Measurements from ENCODE around the gene PNPLA1. TPM values are rescaled to one million over a fixed set of nuclear protein-coding genes. Genes with fewer than 3 reads are reported as not detected.

PNPLA1 gene
- total and polyA plus RNA-seq, 10 of the 15 experiments (the other 5 are each of a cell fraction or from before 2014, with no cell fraction given) = 0.04 TPM; not detected in 9

GRCh38 chr6:36355819-36356218 lies 86.0 kb downstream of the PNPLA1 start (continued):
- TF ChIP-seq EP300 (IDR thresholded peaks at IDR 0.05; ENCODE audit: borderline replicate concordance in 1 of 2, control insufficient read depth in 1 of 2, low read depth in 2 of 2, low read length in 2 of 2) = peak in 1 of 2 experiments; percentile 12; a peak in 1 of 4 replicates
- no peak for TF ChIP-seq JUND (IDR thresholded peaks at IDR 0.05; ENCODE audit: low read depth, low read length)
- no peak for TF ChIP-seq TAF1 (IDR thresholded peaks at IDR 0.05; ENCODE audit: borderline replicate concordance, low read depth, low read length)
- TF ChIP-seq E2F4 (IDR thresholded peaks at IDR 0.05; ENCODE audit: low read depth, low read length) = no peak
- TF ChIP-seq BCL11A (IDR thresholded peaks at IDR 0.05; ENCODE audit: low read depth, low read length) = peak; percentile 74
- TF ChIP-seq IRF4 (IDR thresholded peaks at IDR 0.05; ENCODE audit: low read depth, low read length) = peak; percentile 55; the same call in 1 of the 2 replicates
- TF ChIP-seq NKRF (conservative IDR thresholded peaks at IDR 0.05) = no peak
- no peak for TF ChIP-seq IRF5 (IDR thresholded peaks at IDR 0.05; ENCODE audit: borderline replicate concordance)
- no peak for TF ChIP-seq CREB1 (IDR thresholded peaks at IDR 0.05; ENCODE audit: low read depth)
- TF ChIP-seq PML (IDR thresholded peaks at IDR 0.05; ENCODE audit: low read length) = no peak
- no peak for TF ChIP-seq SMC3 (IDR thresholded peaks at IDR 0.05; ENCODE audit: borderline replicate concordance, low read length)
- no peak for TF ChIP-seq HSF1 (IDR thresholded peaks at IDR 0.05; ENCODE audit: low read depth, low read length)
- TF ChIP-seq RAD21 (IDR thresholded peaks at IDR 0.05; ENCODE audit: insufficient read depth, low read depth, low read length) = no peak
- no peak for TF ChIP-seq ZNF274 (IDR thresholded peaks at IDR 0.05; ENCODE audit: insufficient read depth, insufficient read length)
- TF ChIP-seq GABPA (IDR thresholded peaks at IDR 0.05; ENCODE audit: low read depth) = no peak
- no peak for TF ChIP-seq TCF12 (IDR thresholded peaks at IDR 0.05; ENCODE audit: low read depth, low read length)
- no peak for TF ChIP-seq KAT2A (conservative IDR thresholded peaks at IDR 0.05; ENCODE audit: control insufficient read depth, low read depth, low read length)
- TF ChIP-seq PRDM15 (CRISPR knock-in tag; IDR thresholded peaks at IDR 0.05) = no peak
- TF ChIP-seq SUPT20H (IDR thresholded peaks at IDR 0.05; ENCODE audit: borderline replicate concordance, control insufficient read depth, low read depth, low read length) = no peak
- TF ChIP-seq ESRRA (IDR thresholded peaks at IDR 0.05; ENCODE audit: low read length) = no peak
- no peak for TF ChIP-seq SREBF1 (IDR thresholded peaks at IDR 0.05; ENCODE audit: low read length)
- peak; percentile 90 to 93 for TF ChIP-seq IKZF2 (IDR thresholded peaks at IDR 0.05)
- no peak for TF ChIP-seq NFYA (IDR thresholded peaks at IDR 0.05; ENCODE audit: borderline replicate concordance, low read depth, low read length)
